ENCODE measurements around the gene SNAP47. TPM values are rescaled to one million over a fixed set of nuclear protein-coding genes. Genes with fewer than 3 reads are reported as not detected.

SNAP47 gene
- polyA plus RNA-seq, 2 of the 4 experiments (the other 2 are of a cell fraction), result 29.6 to 39.5 TPM

DNA sequence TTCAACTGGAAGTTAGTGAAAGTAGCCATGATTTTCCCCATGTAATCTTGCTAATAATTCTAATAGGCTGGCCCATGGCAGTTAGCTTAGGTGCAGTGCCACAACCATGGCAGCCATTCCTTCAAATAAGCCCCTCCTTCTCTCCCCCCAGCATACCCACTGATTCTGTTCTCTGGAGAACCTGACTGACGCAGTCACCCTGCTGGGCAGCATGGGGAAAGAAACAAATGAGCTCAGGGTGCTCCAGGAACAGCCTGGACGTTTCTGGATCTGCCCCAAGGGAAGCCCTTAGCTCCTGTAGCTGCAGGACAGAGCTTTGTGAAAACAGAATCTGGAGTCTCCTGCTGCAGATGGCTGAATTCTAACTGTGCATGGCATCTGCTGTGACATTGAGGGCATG, 22.5 kb downstream of the SNAP47 start:
- POLR2A ChIA-PET, result no interaction called here
- ATAC-seq, result no peak
- no peaks in the 10 kb centered on the region for H3K9me3 ChIP-seq
- no peak for TF ChIP-seq NFE2L2 (conservative IDR thresholded peaks at IDR 0.05; ENCODE audit: low read length)
- no peak for TF ChIP-seq MAX (IDR thresholded peaks at IDR 0.05)
- TF ChIP-seq, protein P1, sequence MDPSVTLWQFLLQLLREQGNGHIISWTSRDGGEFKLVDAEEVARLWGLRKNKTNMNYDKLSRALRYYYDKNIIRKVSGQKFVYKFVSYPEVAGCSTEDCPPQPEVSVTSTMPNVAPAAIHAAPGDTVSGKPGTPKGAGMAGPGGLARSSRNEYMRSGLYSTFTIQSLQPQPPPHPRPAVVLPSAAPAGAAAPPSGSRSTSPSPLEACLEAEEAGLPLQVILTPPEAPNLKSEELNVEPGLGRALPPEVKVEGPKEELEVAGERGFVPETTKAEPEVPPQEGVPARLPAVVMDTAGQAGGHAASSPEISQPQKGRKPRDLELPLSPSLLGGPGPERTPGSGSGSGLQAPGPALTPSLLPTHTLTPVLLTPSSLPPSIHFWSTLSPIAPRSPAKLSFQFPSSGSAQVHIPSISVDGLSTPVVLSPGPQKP (IDR thresholded peaks at IDR 0.05; ENCODE audit: low read depth, low read length), result no peak
- no peak for TF ChIP-seq CTCF (IDR thresholded peaks at IDR 0.05)
- no peak for TF ChIP-seq HOXA7 (CRISPR knock-in tag; IDR thresholded peaks at IDR 0.05)
- no peak for TF ChIP-seq GATA3 (IDR thresholded peaks at IDR 0.05; ENCODE audit: borderline replicate concordance)
- TF ChIP-seq PHF8 (IDR thresholded peaks at IDR 0.05; ENCODE audit: borderline replicate concordance, low read depth), result no peak
- no peak for TF ChIP-seq RFX5 (IDR thresholded peaks at IDR 0.05)
- no peak for TF ChIP-seq RNF2 (IDR thresholded peaks at IDR 0.05; ENCODE audit: borderline replicate concordance, low read depth)
- no peak for TF ChIP-seq FOSL2 (IDR thresholded peaks at IDR 0.05)
- no peak for TF ChIP-seq FOSL2 (CRISPR knock-in tag; IDR thresholded peaks at IDR 0.05)
- no peak for TF ChIP-seq HOXB13 (CRISPR knock-in tag; IDR thresholded peaks at IDR 0.05; ENCODE audit: low read depth)
- no peak for TF ChIP-seq EP300 (IDR thresholded peaks at IDR 0.05)
- CTCF ChIA-PET, result interaction anchor here (1.3 to 9.8 kb wide), 3 partner anchors 192 to 309 kb away, joined by 4 to 166 read pairs (median 4); partner anchors contain the start of gene WNT9A
- H3K4me3 ChIP-seq, result no peak overlapping the region
- FAIRE-seq, result no peak
- no peak for DNase-seq (ENCODE audit: low read depth in 1 of 2, low spot score in 1 of 2)
- H3K4me2 ChIP-seq, result no peak overlapping the region
- no peak overlapping the region for H3K27ac ChIP-seq
- WGBS (ENCODE audit: missing lambda C conversion rate), result 64% methylated on average over 2 of the region's 2 CpGs
- peaks cover 12% of the 10 kb centered on the region for H3K4me1 ChIP-seq

DNA sequence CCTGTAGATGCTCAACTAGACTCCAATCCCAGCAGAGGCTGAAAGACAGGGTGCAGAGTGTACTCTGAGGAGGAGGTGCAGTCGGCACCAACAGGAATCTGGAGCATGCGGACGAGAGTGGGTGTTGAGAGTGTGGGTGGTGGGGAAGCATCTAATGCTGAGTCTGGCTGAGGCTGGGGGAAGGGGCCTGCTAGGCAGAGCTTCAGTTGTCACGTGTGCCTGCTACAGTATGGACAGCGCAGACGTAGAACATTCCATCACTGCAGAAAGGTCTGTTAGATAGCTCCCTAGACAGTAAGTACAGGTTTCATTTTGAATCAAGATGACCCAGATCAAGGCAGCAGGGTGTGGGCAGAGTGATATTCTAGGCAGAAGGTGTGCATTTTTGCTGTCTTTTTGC, 23.1 kb downstream of the SNAP47 start:
- CTCF ChIA-PET, result interaction anchor here (1.3 to 9.8 kb wide), 3 partner anchors 191 to 310 kb away, joined by 4 to 166 read pairs (median 4); partner anchors contain the start of gene WNT9A
- Histone ChIP-seq H3K4me2 (no peak overlapping the region), H3K4me1 (peaks cover 18% of the 10 kb centered on the region), H3K27ac (no peak overlapping the region), H3K9me3 (no peaks in the 10 kb centered on the region), H3K4me3 (no peak overlapping the region)
- POLR2A ChIA-PET, result no interaction called here
- TF ChIP-seq MYC (IDR thresholded peaks at IDR 0.05; ENCODE audit: borderline replicate concordance, low read length) (no peak), ZC3H11A (IDR thresholded peaks at IDR 0.05) (no peak), FOSB (CRISPR knock-in tag; IDR thresholded peaks at IDR 0.05) (no peak), KDM5A (IDR thresholded peaks at IDR 0.05) (no peak), RARB (CRISPR knock-in tag; IDR thresholded peaks at IDR 0.05) (no peak), CTCF (IDR thresholded peaks at IDR 0.05) (no peak), JUNB (IDR thresholded peaks at IDR 0.05) (no peak), ZFP36 (IDR thresholded peaks at IDR 0.05; ENCODE audit: borderline replicate concordance, partially characterized antibody) (no peak), RFX5 (IDR thresholded peaks at IDR 0.05) (no peak), EHF (CRISPR knock-in tag; IDR thresholded peaks at IDR 0.05) (no peak), FOSL2 (IDR thresholded peaks at IDR 0.05) (no peak), FOSL2 (CRISPR knock-in tag; IDR thresholded peaks at IDR 0.05) (no peak), POLR2A (IDR thresholded peaks at IDR 0.05; ENCODE audit: low read length) (no peak)
- ATAC-seq (no peak), FAIRE-seq (no peak), DNase-seq (ENCODE audit: low read depth in 1 of 2, low spot score in 1 of 2) (no peak)
- 89% methylated on average over 6 of the region's 6 CpGs for WGBS (ENCODE audit: missing lambda C conversion rate)
